Measurements from ENCODE around the gene EXOC2. TPM values are rescaled to one million over a fixed set of nuclear protein-coding genes. Genes with fewer than 3 reads are reported as not detected.
"Not testable (repeated sequence)": the region's sequence is repeated elsewhere in the genome, so short reads cannot be mapped to it uniquely, and the experiment has no call there.

Gene EXOC2
- total RNA-seq, 1 donor from 2014 or later: 40.4 TPM

DNA sequence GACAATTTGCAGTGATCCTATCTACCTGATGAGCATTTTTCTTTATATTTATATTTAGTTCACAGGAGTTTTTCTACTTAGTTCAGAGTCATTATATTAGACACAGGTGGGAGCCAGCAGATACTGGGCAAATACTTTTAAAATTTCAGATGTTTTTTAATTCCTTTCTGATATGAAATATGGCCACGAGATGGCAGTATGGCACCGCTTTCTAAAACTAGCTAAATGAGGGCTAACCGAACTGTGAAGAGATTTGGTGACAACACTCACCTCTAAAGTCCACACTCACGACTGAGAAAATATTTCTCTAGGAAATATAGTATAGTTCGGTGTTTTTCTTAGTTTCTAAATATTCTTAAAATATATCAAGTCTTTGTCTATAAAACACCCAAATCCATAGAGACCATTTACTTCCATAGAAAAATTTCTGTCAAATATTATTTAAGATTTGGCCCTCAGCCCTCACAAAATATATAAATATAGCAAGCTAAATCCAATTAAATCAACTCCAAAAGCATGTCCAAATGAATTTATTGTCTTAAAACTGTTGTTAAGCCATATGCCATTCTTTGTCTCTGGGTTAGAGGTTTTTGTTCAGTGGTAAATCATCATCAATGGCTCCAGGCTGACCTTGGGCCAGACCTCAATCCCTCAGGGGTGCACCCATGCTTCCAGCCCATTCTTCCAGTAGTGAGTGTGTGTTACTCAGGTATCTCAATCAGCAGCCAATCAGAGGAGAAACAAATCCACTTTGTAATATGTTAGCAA is 99.6 kb downstream of the EXOC2 start:
- peak; percentile 51 for DNase-seq (ENCODE audit: extremely low read depth, low read depth, low spot score)

- no peak for DNase-seq (ENCODE audit: extremely low read depth, low read depth, low spot score)
Measured at GRCh38 chr6:589090-589489, 103.8 kb downstream of the EXOC2 start.

DNA sequence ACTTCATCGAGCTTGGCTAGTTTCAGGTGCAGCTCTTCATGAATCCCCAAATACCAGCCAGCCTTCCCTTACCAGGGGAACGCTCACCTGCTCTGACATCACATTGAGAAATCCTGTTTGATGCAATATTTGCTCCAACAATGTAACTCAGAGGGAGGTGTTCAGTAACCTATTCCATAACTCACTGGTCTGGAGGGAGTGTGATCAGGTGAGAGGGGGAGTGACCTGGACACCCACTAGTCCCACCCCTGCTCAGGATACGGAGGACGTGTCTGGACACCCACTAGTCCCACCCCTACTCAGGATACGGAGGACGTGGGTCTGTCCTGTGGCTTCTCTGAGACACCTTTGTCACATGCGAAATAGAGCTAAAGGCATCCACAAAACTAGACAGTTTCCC is 106.4 kb downstream of the EXOC2 start:
- DNase-seq (ENCODE audit: extremely low read depth, low read depth, low spot score): no peak

DNA sequence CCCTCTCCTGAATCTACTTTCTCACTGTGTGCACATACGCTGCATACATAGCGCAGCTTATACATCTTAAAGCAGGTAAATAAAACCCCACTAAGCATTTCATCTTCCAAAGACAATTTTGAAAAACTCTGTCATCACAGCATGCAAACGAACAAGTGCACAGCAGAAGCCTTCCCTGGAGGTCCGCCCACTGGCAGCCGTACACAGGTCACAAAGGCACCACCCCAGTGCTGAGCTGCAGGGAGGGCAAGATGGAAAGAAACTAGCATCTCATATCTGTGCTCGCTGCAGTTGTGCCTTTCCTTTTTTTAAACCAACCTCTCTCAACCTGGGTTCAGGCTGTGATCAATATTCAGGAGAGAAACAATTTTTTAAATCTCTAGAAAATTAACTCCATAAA is 109.3 kb downstream of the EXOC2 start:
- DNase-seq (ENCODE audit: extremely low read depth, low read depth, low spot score): no peak

- DNase-seq (ENCODE audit: extremely low read depth, low read depth, low spot score): no peak
Measured at GRCh38 chr6:583116-583515, 109.8 kb downstream of the EXOC2 start.

DNA sequence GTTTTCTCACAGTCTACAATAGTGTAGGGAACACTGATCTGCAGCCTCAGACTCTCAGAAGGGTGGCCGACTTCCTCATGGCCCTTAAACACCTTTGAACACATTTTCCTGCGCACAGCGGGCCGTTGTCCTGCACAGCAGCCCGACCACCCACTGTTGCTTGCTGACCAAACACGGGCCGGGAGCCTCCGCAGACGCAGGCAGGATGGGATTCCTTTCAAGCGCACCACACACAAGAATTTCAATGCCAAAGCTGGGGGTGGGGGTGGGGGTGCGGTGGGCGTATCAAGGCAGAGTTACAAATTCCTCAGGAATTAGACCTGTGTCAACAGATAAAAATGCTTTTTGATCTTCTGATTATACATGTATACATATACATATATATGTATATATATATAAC is 110.6 kb downstream of the EXOC2 start:
- DNase-seq (ENCODE audit: extremely low read depth, low read depth, low spot score): no peak

GRCh38 chr6:579339-579738 is 113.6 kb downstream of the EXOC2 start:
- DNase-seq (ENCODE audit: extremely low read depth, low read depth, low spot score): no peak

GRCh38 chr6:572596-573265 is 120.2 kb downstream of the EXOC2 start:
- DNase-seq (ENCODE audit: extremely low read depth, low read depth, low spot score): no peak

DNA sequence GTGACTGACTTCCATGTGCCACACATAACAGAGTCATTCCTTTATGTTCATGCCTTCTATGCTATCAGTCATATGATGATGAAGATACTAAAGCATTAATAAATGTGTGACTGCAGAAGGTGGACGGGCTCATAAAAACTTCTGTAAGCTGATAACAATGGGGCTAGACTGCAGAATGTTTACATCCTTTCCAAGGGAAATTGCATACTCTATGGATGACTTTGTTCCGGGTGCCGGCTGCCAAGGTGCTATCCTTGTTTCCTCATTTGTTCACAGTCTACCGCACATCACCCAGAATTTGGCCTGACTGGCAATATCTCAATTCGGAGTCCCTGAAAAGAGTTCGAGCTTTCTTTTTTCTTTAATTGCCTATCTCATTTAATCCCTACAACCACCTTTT is 121.0 kb downstream of the EXOC2 start:
- no peak for DNase-seq (ENCODE audit: extremely low read depth, low read depth, low spot score)

DNA sequence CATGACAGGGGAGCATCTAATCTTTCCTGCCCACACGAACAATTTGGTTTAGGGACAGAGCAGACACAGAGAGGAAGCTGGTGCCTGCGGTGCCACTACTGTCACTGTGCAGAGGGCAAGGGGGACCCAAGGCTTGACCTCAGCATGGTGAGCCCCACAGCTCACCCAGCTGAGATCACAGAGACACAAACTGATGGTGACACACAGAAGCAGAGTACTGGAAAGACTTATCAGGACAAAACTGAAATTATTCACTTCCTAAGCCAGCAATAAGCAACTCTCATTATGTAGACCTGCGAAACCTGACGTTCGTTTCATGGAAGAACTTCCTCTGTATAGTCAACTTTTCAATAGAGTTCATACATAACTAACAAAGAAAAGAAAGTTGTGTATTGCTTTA is 122.1 kb downstream of the EXOC2 start:
- no peak for DNase-seq (ENCODE audit: extremely low read depth, low read depth, low spot score)

DNA sequence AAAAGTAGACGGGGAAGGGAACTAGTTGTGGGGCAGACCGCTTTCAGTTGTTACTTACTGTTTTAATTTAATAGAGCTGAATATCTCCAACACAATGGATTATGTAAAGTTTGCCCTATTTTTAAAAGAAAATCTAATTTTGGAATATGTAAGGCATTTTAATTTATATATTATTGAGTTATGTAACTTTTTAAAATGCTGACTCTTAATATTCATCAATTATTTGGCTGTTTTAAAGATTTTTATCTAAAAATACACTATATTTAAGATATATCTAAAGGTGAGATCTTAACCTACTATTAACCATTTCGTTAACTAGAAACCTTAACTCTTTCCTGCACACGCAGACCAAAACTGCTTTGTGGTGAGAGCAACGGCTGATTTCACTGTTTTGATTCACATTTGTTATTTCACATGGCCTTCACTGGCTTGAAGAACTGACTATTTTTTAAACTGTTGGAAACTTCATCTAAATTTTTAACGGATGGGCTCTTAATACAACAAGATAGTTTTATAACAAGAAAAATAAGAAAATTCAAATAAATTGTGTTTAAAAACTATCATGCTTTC is 123.9 kb downstream of the EXOC2 start:
- no peak for DNase-seq (ENCODE audit: extremely low read depth, low read depth, low spot score)

DNA sequence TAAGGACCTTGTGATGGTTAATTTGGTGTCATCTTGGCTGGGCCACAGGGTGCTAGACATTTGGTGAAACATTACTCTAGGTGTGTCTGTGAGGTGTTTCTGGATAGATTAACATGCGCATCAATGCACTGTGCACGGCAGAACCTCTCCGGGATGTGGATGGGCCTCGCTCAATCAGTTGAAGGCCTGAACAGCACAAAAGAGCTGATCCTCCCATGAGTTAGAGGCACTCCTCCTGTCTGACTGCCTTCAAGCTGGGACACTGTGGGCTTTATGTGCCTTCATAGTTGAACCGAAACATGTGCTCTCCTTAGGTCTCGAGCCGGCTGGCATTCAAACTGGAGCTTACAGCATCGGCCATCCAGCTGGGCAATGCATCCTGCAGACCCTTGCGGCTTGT is 124.9 kb downstream of the EXOC2 start:
- no peak for DNase-seq (ENCODE audit: extremely low read depth, low read depth, low spot score)

DNA sequence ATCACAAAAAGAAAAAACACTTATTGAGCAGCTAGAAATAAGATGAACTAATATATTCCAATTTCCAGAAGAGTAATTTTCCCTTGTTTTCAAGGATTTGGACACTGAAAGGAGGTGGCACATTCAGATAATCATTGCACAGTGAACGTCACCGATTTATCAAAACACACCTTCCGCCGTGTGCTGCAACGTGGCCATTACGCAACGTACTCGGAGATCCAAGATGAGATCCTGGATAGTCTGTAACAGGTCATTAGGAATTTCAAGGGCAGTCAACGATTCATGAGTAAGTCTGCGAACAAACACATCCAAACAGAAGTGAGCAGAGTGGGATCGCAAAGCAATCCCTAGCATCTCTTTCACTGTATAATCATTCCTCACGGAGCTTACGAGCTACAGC is 129.1 kb downstream of the EXOC2 start:
- no peak for DNase-seq (ENCODE audit: extremely low read depth, low read depth, low spot score)

DNA sequence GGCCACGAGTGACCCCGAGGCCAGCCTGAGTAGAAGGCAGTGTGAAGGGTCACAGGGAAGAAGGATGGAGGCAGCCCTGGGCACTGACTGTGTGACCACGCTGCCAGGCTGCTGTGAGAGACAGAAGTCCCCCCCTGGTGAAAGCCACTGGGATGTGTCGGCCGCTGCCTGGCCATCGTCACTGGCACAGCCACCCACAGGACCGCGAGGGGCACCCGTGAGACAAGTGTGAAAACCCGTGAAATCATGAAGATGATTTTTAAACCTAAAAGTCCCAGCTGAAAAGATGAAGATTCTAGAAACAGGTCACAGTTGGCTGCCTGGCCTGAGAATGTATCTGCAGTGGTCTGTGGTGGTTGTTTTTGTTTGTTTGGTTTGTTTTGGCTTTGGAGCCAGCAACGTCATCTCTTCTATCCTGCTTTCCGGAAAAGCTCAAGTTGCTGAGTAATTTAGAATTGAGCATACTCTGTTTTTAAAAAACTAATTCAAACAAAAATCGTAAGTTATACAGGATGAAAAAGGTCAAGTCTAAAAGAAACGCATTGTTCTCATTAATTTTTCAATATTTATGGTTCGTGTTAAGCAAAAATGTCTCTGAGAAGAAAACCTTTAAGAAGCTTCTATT is 130.8 kb downstream of the EXOC2 start:
- no peak for DNase-seq (ENCODE audit: extremely low read depth, low read depth, low spot score)

GRCh38 chr6:561335-561734 is 131.6 kb downstream of the EXOC2 start:
- DNase-seq (ENCODE audit: extremely low read depth, low read depth, low spot score): not testable (repeated sequence)

DNA sequence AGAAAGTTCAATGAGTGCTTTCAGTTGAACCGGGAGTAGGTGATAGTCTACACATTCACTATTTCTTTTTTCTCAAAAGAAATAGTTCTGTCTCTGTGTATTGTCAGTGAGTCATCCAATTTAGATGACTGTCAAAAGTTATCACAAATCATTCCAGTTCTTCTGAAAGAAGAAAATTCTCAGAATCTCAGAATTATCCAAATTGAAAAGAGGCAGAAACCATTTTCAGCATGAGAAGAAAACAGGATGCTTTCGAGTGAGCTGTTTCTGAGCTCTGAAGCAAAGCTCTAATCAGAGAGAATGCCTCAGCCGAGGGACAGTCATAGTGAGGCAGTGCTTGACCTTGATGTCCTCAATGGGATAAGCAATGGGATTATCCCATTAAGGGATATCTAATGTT is 134.0 kb downstream of the EXOC2 start:
- no peak for DNase-seq (ENCODE audit: extremely low read depth, low read depth, low spot score)

DNA sequence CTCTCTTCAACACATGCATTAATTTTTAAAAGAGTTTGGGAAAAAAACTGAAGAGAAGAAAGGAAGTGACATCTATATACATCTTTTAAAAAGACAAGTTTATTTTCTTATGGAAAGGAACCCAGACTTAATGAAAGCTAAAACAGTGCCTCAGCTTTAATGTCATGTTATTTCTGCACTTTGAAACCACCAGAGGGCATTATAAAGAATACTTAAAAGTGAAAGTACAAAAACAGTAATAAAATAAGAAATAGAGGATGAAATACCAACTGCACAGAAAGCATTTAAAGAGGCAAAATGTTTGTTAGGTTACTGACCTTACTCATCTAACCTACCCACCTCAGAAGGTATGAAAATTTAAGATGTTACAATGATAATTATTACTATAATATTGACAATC is 134.8 kb downstream of the EXOC2 start:
- no peak for DNase-seq (ENCODE audit: extremely low read depth, low read depth, low spot score)

- DNase-seq (ENCODE audit: extremely low read depth, low read depth, low spot score): no peak
Measured at GRCh38 chr6:551829-552350, 141.0 kb downstream of the EXOC2 start.

DNA sequence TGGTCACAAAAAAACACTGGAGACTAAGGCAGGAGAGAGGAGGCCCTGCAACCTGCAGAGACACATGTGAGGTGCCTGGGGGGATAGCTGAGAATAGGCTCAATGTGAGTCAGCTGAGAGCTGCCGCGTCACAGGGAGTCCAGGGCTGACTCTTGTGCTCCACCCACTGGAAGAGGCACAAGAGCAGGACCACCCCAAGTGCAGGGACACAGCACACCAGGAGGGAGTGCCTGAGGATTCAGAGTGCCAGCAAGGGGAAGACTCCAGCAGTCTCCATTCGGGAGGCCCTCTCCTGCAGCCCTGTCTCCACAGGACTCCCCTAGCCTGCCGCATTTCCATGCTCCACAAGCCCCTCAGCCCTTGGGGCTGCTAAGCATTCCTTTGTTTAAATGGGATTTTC is 141.5 kb downstream of the EXOC2 start:
- DNase-seq (ENCODE audit: extremely low read depth, low read depth, low spot score): no peak

DNA sequence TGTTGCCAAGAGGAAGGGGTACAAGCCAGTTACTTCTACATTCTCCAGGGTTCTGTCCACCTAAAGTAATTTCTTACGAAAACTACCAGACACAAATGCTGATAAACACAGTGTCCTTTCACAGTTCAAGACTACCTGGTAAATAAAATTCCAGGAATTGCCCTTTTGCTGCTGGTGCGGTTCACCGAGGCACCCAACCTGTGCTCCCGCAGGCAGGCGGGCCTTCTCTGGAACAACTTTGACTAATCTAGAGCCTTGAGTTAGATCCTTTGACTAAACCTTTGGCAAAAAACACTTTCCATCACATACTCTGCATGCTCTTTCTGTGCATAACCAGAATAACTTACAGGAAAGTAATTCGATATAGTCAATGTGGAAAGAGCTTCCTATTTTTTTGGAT is 143.0 kb downstream of the EXOC2 start:
- no peak for DNase-seq (ENCODE audit: extremely low read depth, low read depth, low spot score)

GRCh38 chr6:548517-548916 is 144.4 kb downstream of the EXOC2 start:
- DNase-seq (ENCODE audit: extremely low read depth, low read depth, low spot score): no peak

GRCh38 chr6:548091-548490 is 144.8 kb downstream of the EXOC2 start:
- no peak for DNase-seq (ENCODE audit: extremely low read depth, low read depth, low spot score)
